Adrenal gland (tissue), 12 donors: Measurements from ENCODE around the gene WEE1. TPM values are rescaled to one million over a fixed set of nuclear protein-coding genes. Genes with fewer than 3 reads are reported as not detected.
"Not testable (repeated sequence)": the region's sequence is repeated elsewhere in the genome, so short reads cannot be mapped to it uniquely, and the experiment has no call there.

Experiments used
- DNase-seq, 7 donors: peaks; one replicate each; pipeline ENCODE4 v3.0.0-alpha.2; 2019 to 2020
- H3K27ac ChIP-seq, 5 donors: fragments of 200-600 bp; sonication (generic) in 4 of 5; 1 replicate in 3 of 5; 2 replicates in 2 of 5; pipeline versions ENCODE4 v1.5.1 to v1.8.0; 2016 to 2020; ENCODE audit warnings: mild to moderate bottlenecking in 1 of 5
- H3K27me3 ChIP-seq: fragments of 200-600 bp; 2 replicates; pipeline ENCODE4 v1.8.0; 2021
- H3K36me3 ChIP-seq, 2 donors: fragments of 200-600 bp; replicated peaks in 1 of 2; 1 replicate in 1 of 2; 2 replicates in 1 of 2; pipeline versions ENCODE4 v1.5.1 to v1.8.0; 2018 to 2022
- H3K4me1 ChIP-seq, 2 donors: fragments of 200-600 bp; replicated peaks in 1 of 2; 1 replicate in 1 of 2; 2 replicates in 1 of 2; pipeline versions ENCODE4 v1.5.1 to v1.8.0; 2018 to 2021
- H3K4me3 ChIP-seq, 4 donors: fragments of 200-600 bp; sonication (generic) in 3 of 4; one replicate each; pipeline ENCODE4 v1.5.1; 2016 to 2018
- H3K9me3 ChIP-seq, 3 donors: fragments of 200-600 bp; sonication (generic) in 1 of 3; replicated peaks in 1 of 3; 1 replicate in 2 of 3; 2 replicates in 1 of 3; pipeline versions ENCODE4 v1.5.1 to v1.8.0; 2016 to 2021
- CTCF ChIP-seq, 6 experiments: fragments of 450-650 bp in 4 of 6; fragments of 200-600 bp in 2 of 6; sonication (generic) in 1 of 6; IDR thresholded peaks; 1 replicate in 5 of 6; 2 replicates in 1 of 6; pipeline versions ENCODE4 v1.5.1 to v1.8.0; 2016 to 2021; ENCODE audit warnings: antibody characterized with exemption in 6 of 6, mild to moderate bottlenecking in 2 of 6, moderate library complexity in 1 of 6
- POLR2A ChIP-seq, 2 donors: fragments of 450-650 bp; IDR thresholded peaks; one replicate each; pipeline ENCODE4 v1.6.1; 2017; ENCODE audit warnings: antibody characterized with exemption in 2 of 2, mild to moderate bottlenecking in 2 of 2, moderate library complexity in 1 of 2
- WGBS, 4 donors: extraction: QIAGEN DNeasy Blood & Tissue Kit in 2 of 4; methylation state at CpG; one replicate each; pipeline versions ENCODE4 v1.1.5 to v1.1.7; 2013 to 2017; 5-methylcytosine and 5-hydroxymethylcytosine counted together
- intact Hi-C, 2 donors: fragments of 100-400 bp; cut with DNase I; formaldehyde crosslinking; loops; one replicate each; pipeline versions ENCODE4 v1.14.1 to v1.15.0; 2022 to 2023
- polyA plus RNA-seq, 3 donors: library from polyadenylated mRNA; stranded (reverse); fragments of 200-250 nt in 2 of 3; fragments of 350-450 nt in 1 of 3; fragmentation: Illumina TruSeq in 1 of 3; extraction: RNeasy Lipid Tissue Mini Kit (QIAGEN cat#74804) in 1 of 3; gene quantifications; one replicate each; pipeline ENCODE4 v1.2.3, GENCODE V29; 2013 to 2014
- total RNA-seq, 9 donors: library from RNA; depleted of rRNA in 4 of 9; stranded (reverse); fragments of >200 nt in 4 of 9; fragments of 120-200 nt in 1 of 9; fragmentation: NEBNext Ultra II Directional in 1 of 9; extraction: Animal tissue kit (Norgen Biotek cat#: 25700) in 1 of 9; gene quantifications; one replicate each; pipeline versions ENCODE4 v1.1.0 to v1.2.4, GENCODE V29; 2013 to 2023
- donor health status: healthy with polysubstance abuse.
- donor health status: Bipolar disorder and iron deficiency.
- donor health status: DM: yes; HTN: yes; CAD: no.
- donor health status: DM: no; HTN: no; CAD: no.
- donor health status: DM: no; HTN: no; CAD: no.
- donor health status: DM: yes; HTN: yes; CAD: no.

WEE1 gene
- total and polyA plus RNA-seq, 12 donors: 3.3 to 33.8 (median 9.0) TPM

- Histone ChIP-seq H3K36me3 (no peaks in the 10 kb centered on the region), H3K4me3 (no peak overlapping the region), H3K9me3 (no peaks in the 10 kb centered on the region), H3K27me3 (no peaks in the 10 kb centered on the region), H3K4me1 (no peaks in the 10 kb centered on the region), H3K27ac (no peak overlapping the region)
- intact Hi-C loops: loop anchor here (10.0 kb wide), 2 partner anchors 85 to 135 kb away; no protein-coding TSS in a partner anchor
- DNase-seq: no peak
- no peak for TF ChIP-seq POLR2A (IDR thresholded peaks at IDR 0.05)
Observed at GRCh38 chr11:9619971-9620370, 46.5 kb downstream of the WEE1 start.

GRCh38 chr11:9622353-9622752 lies 48.9 kb downstream of the WEE1 start:
- intact Hi-C loops, H3K36me3 ChIP-seq, H3K9me3 ChIP-seq, H3K27ac ChIP-seq, H3K4me1 ChIP-seq, H3K27me3 ChIP-seq, H3K4me3 ChIP-seq, DNase-seq: not testable (repeated sequence)
- 78 to 88% (median 85%) methylated on average over 5 to 7 of the region's 7 CpGs for WGBS, 4 donors

- H3K4me1 ChIP-seq, DNase-seq, H3K27ac ChIP-seq, H3K9me3 ChIP-seq, H3K4me3 ChIP-seq, H3K27me3 ChIP-seq, H3K36me3 ChIP-seq, intact Hi-C loops: not testable (repeated sequence)
- 80 to 96% (median 93%) methylated on average over 1 to 23 of the region's 23 CpGs for WGBS, 4 donors
Observed at GRCh38 chr11:9623053-9623452, 49.6 kb downstream of the WEE1 start.

- DNase-seq: no peak
- TF ChIP-seq POLR2A (IDR thresholded peaks at IDR 0.05): no peak
- TF ChIP-seq CTCF (IDR thresholded peaks at IDR 0.05): no peak
- Histone ChIP-seq H3K4me1 (peaks cover 0 to 8% of the 10 kb centered on the region in 2 donors), H3K36me3 (no peaks in the 10 kb centered on the region), H3K27me3 (no peaks in the 10 kb centered on the region), H3K9me3 (no peaks in the 10 kb centered on the region), H3K4me3 (no peak overlapping the region), H3K27ac (no peak overlapping the region)
- intact Hi-C loops: no loop called here
Observed at GRCh38 chr11:9624448-9624847, 51.0 kb downstream of the WEE1 start.

GRCh38 chr11:9625162-9625561 lies 51.7 kb downstream of the WEE1 start:
- WGBS, 4 donors: 65 to 85% (median 80%) methylated on average over 6 of the region's 6 CpGs
- Histone ChIP-seq H3K27me3 (no peaks in the 10 kb centered on the region), H3K27ac (no peak overlapping the region), H3K36me3 (no peaks in the 10 kb centered on the region), H3K4me3 (no peak overlapping the region), H3K9me3 (no peaks in the 10 kb centered on the region), H3K4me1 (peaks cover 0 to 8% of the 10 kb centered on the region in 2 donors)
- TF ChIP-seq CTCF (IDR thresholded peaks at IDR 0.05) (no peak), POLR2A (IDR thresholded peaks at IDR 0.05) (no peak)
- intact Hi-C loops: no loop called here
- DNase-seq: no peak

GRCh38 chr11:9625728-9626127 lies 52.3 kb downstream of the WEE1 start:
- no peaks in the 10 kb centered on the region for H3K36me3 ChIP-seq
- no peak for DNase-seq
- H3K4me1 ChIP-seq: peaks cover 0 to 8% of the 10 kb centered on the region in 2 donors
- intact Hi-C loops: no loop called here
- H3K27ac ChIP-seq: no peak overlapping the region
- H3K9me3 ChIP-seq: no peaks in the 10 kb centered on the region
- no peak overlapping the region for H3K4me3 ChIP-seq
- no peaks in the 10 kb centered on the region for H3K27me3 ChIP-seq
- TF ChIP-seq POLR2A (IDR thresholded peaks at IDR 0.05) (no peak), CTCF (IDR thresholded peaks at IDR 0.05) (no peak)
- 65 to 71% (median 67%) methylated on average over 3 of the region's 3 CpGs for WGBS, 4 donors
